Cardiac muscle cell (in vitro differentiated cells and primary cell): ENCODE data around the gene SDSL. TPM values are rescaled to one million over a fixed set of nuclear protein-coding genes. Genes with fewer than 3 reads are reported as not detected.

Experiments used
- DNase-seq, 2 donors: peaks; one replicate each; pipeline versions ENCODE4 v3.0.0 to v3.0.0-alpha.2; 2010 to 2017; ENCODE audit warnings: low read depth in 1 of 2, low spot score in 1 of 2
- H3K27ac ChIP-seq: fragments of 200-600 bp; sonication (generic); 2 replicates; pipeline ENCODE4 v1.5.1; 2016
- H3K27me3 ChIP-seq: fragments of 200-600 bp; sonication (generic); 2 replicates; pipeline ENCODE4 v1.6.0; 2016; ENCODE audit warnings: control low read depth
- H3K36me3 ChIP-seq: fragments of 200-600 bp; sonication (generic); 2 replicates; pipeline ENCODE4 v1.5.1; 2016; ENCODE audit warnings: control low read depth
- H3K4me1 ChIP-seq: fragments of 200-600 bp; sonication (generic); 2 replicates; pipeline ENCODE4 v1.8.1; 2017; ENCODE audit warnings: low read depth, mild to moderate bottlenecking, mixed run types
- H3K4me3 ChIP-seq: fragments of 200-600 bp; sonication (generic); 2 replicates; pipeline ENCODE4 v1.5.1; 2016; ENCODE audit warnings: mild to moderate bottlenecking
- H3K9me3 ChIP-seq: fragments of 200-600 bp; sonication (generic); 2 replicates; pipeline ENCODE4 v1.5.1; 2017; ENCODE audit warnings: low read depth, mild to moderate bottlenecking, control low read depth
- CTCF ChIP-seq: IDR thresholded peaks from 2 replicates; pipeline ENCODE4 v1.5.1; 2012; ENCODE audit warnings: low read depth, mild to moderate bottlenecking, low read length
- polyA plus RNA-seq: library from polyadenylated mRNA; unstranded; fragments of >200 nt; fragmentation: Nextera tagmentation; extraction: Ambion mirVana; gene quantifications from 2 replicates; pipeline ENCODE4 v1.2.1, GENCODE V29; 2016
- total RNA-seq: library from RNA; depleted of rRNA; stranded (reverse); fragments of >200 nt; gene quantifications from 2 replicates; pipeline ENCODE4 v1.2.3, GENCODE V29; 2016

Gene SDSL
- total and polyA plus RNA-seq, 2 experiments from 2014 or later = 13.2 to 14.6 TPM

- H3K4me1 ChIP-seq = no peaks in the 10 kb centered on the region
- H3K36me3 ChIP-seq = no peaks in the 10 kb centered on the region
- no peak for TF ChIP-seq CTCF
- DNase-seq = no peak
- peaks cover 3% of the 10 kb centered on the region for H3K27me3 ChIP-seq
- no peak overlapping the region for H3K4me3 ChIP-seq
- H3K27ac ChIP-seq = no peak overlapping the region
- H3K9me3 ChIP-seq = no peaks in the 10 kb centered on the region
Measured at GRCh38 chr12:113396828-113397496, 25.2 kb upstream of the SDSL start.

- H3K27ac ChIP-seq = no peak overlapping the region
- H3K36me3 ChIP-seq = no peaks in the 10 kb centered on the region
- H3K4me1 ChIP-seq = no peaks in the 10 kb centered on the region
- DNase-seq = no peak
- peaks cover 3% of the 10 kb centered on the region for H3K27me3 ChIP-seq
- no peaks in the 10 kb centered on the region for H3K9me3 ChIP-seq
- H3K4me3 ChIP-seq = no peak overlapping the region
- no peak for TF ChIP-seq CTCF
Measured at GRCh38 chr12:113397497-113398197, 24.5 kb upstream of the SDSL start.

GRCh38 chr12:113398346-113399290 is 23.6 kb upstream of the SDSL start:
- Histone ChIP-seq H3K27me3 (peaks cover 3% of the 10 kb centered on the region), H3K4me3 (no peak overlapping the region), H3K36me3 (no peaks in the 10 kb centered on the region), H3K27ac (no peak overlapping the region), H3K9me3 (no peaks in the 10 kb centered on the region), H3K4me1 (no peaks in the 10 kb centered on the region)
- DNase-seq = no peak
- no peak for TF ChIP-seq CTCF

GRCh38 chr12:113399490-113399889 is 22.7 kb upstream of the SDSL start:
- H3K4me1 ChIP-seq = no peaks in the 10 kb centered on the region
- H3K27me3 ChIP-seq = peaks cover 3% of the 10 kb centered on the region
- no peak for TF ChIP-seq CTCF
- H3K36me3 ChIP-seq = no peaks in the 10 kb centered on the region
- no peak overlapping the region for H3K4me3 ChIP-seq
- H3K9me3 ChIP-seq = no peaks in the 10 kb centered on the region
- DNase-seq = no peak
- no peak overlapping the region for H3K27ac ChIP-seq

GRCh38 chr12:113400362-113400761 is 21.8 kb upstream of the SDSL start:
- no peak for TF ChIP-seq CTCF
- Histone ChIP-seq H3K27ac (no peak overlapping the region), H3K27me3 (peaks cover 3% of the 10 kb centered on the region), H3K9me3 (no peaks in the 10 kb centered on the region), H3K4me3 (no peak overlapping the region), H3K36me3 (no peaks in the 10 kb centered on the region), H3K4me1 (no peaks in the 10 kb centered on the region)
- no peak for DNase-seq
